GM18909 (cell line): ENCODE measurements around the gene SAMD4A.
"Not testable (repeated sequence)": the region's sequence is repeated elsewhere in the genome, so short reads cannot be mapped to it uniquely, and the experiment has no call there.

Experiments used
- ATAC-seq: cut with Tn5 transposase; IDR thresholded peaks from one replicate; pipeline ENCODE4 v1.9.1; 2021; ENCODE audit warnings: mild to moderate bottlenecking; ENCODE audit not compliant: unreplicated experiment, poor library complexity

Gene SAMD4A

GRCh38 chr14:54749727-54750126, 182.8 kb downstream of the SAMD4A start:
- no peak for ATAC-seq

GRCh38 chr14:54752611-54753010, 185.7 kb downstream of the SAMD4A start:
- ATAC-seq, result not testable (repeated sequence)

- not testable (repeated sequence) for ATAC-seq
These were observed 186.5 kb downstream of the SAMD4A start for GRCh38 chr14:54753396-54753795.

GRCh38 chr14:54754116-54754622, 187.2 kb downstream of the SAMD4A start:
- no peak for ATAC-seq

GRCh38 chr14:54754623-54755386, 187.9 kb downstream of the SAMD4A start:
- no peak for ATAC-seq

- ATAC-seq, result no peak
These were observed 189.9 kb downstream of the SAMD4A start for GRCh38 chr14:54756656-54757392.

- no peak for ATAC-seq
These were observed 191.1 kb downstream of the SAMD4A start for GRCh38 chr14:54758041-54758440.

- ATAC-seq, result no peak
These were observed 193.2 kb downstream of the SAMD4A start for GRCh38 chr14:54759982-54760585.

GRCh38 chr14:54760866-54761575, 194.1 kb downstream of the SAMD4A start:
- ATAC-seq, result no peak

- ATAC-seq, result no peak
These were observed 194.9 kb downstream of the SAMD4A start for GRCh38 chr14:54761835-54762234.

GRCh38 chr14:54762296-54762695, 195.4 kb downstream of the SAMD4A start:
- ATAC-seq, result no peak

GRCh38 chr14:54763761-54764160, 196.8 kb downstream of the SAMD4A start:
- ATAC-seq, result no peak

- ATAC-seq, result no peak
These were observed 199.6 kb downstream of the SAMD4A start for GRCh38 chr14:54766276-54767138.

GRCh38 chr14:54767139-54767431, 200.2 kb downstream of the SAMD4A start:
- ATAC-seq, result no peak

GRCh38 chr14:54767450-54767849, 200.5 kb downstream of the SAMD4A start:
- no peak for ATAC-seq

GRCh38 chr14:54768501-54769129, 201.7 kb downstream of the SAMD4A start:
- ATAC-seq, result no peak

GRCh38 chr14:54769951-54770863, 203.3 kb downstream of the SAMD4A start:
- no peak for ATAC-seq

GRCh38 chr14:54771411-54772027, 204.6 kb downstream of the SAMD4A start:
- no peak for ATAC-seq
